NCI-H2171 (cell line): Measurements from ENCODE around the gene ALAS2.
"Not testable (repeated sequence)": the region's sequence is repeated elsewhere in the genome, so short reads cannot be mapped to it uniquely, and the experiment has no call there.

Source experiments
- DNase-seq: peaks from one replicate; lab custom pipeline; 2025; lab: John Stamatoyannopoulos, UW

The ALAS2 gene

DNA sequence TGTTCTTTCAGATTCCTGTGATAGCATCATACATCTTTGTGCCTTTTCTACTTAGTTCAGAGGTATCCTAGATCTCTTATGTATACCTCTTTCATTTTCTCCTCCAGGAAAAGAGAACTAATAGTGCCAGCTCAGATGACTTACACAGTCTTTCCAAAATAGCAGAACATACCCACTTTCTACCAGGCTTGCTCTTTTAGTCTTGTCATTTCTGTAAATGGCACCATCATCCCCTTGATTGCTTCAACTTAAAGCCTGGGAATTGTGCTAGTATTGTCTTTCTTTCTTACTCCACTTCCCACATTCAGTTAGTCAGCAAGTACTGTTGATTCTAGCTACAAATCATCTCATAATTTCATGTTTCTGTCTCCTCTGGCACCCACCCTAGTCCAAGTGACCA, 25.5 kb downstream of the ALAS2 start:
- no peak for DNase-seq

GRCh38 chrX:55004231-55004630, 26.5 kb downstream of the ALAS2 start:
- no peak for DNase-seq

GRCh38 chrX:54999717-55000598, 30.8 kb downstream of the ALAS2 start, which contains the start of gene APEX2:
APEX2 (plus strand) TSS chrX:55000363; CDS start chrX:55000423, 60 bp downstream.
- DNase-seq, result peak; percentile 79

DNA sequence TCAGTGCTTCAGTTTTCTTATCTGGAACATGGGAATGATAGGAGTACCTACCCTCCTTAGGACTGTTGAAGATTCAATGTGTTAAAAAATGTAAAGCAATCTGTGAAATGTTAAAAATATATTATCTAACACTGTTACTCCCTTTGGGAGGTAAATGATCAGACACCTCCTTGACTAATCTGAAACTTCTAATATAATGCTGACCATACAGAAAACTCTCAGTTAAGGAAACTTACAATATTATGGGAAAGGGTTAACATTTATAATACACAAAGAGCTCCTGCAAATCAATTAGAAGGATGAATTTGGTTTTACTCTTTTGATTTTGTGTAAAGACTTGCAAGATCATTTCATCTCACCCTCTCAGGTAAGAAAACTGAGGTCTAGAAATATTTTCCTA, 35.2 kb downstream of the ALAS2 start:
- DNase-seq, result no peak

- DNase-seq, result no peak
These were observed 36.0 kb downstream of the ALAS2 start for GRCh38 chrX:54994668-54995351.

GRCh38 chrX:54994099-54994498, 36.7 kb downstream of the ALAS2 start, which contains the start of gene PFKFB1:
PFKFB1 (minus strand) TSS chrX:54994188; CDS start chrX:54994007, 181 bp downstream.
- DNase-seq, result no peak

DNA sequence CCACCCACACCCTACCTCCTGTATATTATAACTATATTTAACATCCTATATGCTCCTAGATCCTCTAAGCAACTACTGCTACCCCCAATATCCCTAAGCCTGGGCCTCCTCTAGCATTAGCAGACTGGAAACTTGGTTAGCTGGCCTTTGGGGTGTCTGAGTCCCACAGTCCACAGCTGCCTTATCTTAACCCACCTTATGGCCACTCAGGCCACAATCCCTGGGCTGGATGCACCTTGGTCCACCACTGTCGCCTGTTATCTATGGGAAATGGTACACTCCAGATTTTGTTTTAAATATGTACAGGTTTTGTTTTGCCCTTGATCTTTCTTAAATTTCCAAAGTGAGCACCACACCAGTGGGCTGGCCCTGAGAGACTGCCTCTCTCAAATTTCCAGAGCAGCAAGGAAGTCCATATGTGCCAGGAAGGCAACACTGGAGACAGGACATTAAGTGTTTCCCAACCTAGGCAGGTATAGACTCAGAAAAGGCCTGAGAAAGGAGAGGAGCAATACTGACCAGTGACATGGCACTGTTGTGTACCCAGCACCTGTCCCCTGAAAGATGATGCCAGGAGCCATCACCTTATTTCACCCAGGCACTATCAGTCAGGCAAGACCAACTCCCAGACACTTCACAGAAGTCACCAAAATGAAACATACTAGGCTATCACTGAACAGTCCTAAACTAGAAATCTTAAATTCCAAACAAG, 37.7 kb downstream of the ALAS2 start:
- DNase-seq, result no peak

DNA sequence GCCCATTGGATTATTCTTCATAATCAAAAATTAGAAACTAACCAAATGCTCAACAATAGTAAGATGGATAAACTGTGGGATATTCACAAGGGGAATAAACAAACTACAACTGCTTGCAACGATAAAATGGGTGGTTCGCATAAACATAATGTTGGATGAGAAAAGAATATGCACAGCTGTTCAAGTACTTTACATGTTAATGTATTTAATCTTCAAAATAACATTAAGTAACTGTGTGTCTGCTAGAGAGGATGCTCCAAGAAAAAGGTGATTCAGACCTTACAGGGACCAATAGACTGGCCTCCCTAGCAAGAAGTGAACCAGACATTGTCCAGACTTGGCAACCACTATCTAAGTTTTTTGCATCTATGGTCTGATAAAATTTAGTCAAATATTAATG, 39.1 kb downstream of the ALAS2 start:
- DNase-seq, result no peak

DNA sequence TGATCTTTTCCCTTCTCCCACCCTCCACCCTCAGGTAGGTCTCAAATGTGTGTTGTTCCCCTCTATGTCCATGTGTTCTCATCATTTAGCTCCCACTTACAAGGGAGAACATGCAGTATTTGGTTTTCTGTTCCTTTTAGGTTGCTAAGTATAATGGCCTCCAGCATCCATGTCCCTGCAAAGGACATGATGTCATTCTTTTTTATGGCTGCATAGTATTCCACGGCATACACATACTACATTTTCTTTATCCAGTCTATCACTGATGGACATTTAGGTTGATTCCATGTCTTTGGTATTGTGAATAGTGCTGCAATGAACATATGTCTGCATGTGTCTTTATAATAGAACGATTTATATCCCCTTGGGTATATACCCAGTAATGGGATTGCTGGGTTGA, 47.5 kb downstream of the ALAS2 start:
- DNase-seq, result not testable (repeated sequence)

- no peak for DNase-seq
These were observed 50.4 kb downstream of the ALAS2 start for GRCh38 chrX:54980334-54980733.

GRCh38 chrX:54979432-54979831, 51.3 kb downstream of the ALAS2 start:
- no peak for DNase-seq

GRCh38 chrX:54978448-54978847, 52.3 kb downstream of the ALAS2 start:
- no peak for DNase-seq

GRCh38 chrX:54977387-54977786, 53.4 kb downstream of the ALAS2 start:
- DNase-seq, result no peak

- no peak for DNase-seq
These were observed 65.8 kb downstream of the ALAS2 start for GRCh38 chrX:54964766-54965497.

DNA sequence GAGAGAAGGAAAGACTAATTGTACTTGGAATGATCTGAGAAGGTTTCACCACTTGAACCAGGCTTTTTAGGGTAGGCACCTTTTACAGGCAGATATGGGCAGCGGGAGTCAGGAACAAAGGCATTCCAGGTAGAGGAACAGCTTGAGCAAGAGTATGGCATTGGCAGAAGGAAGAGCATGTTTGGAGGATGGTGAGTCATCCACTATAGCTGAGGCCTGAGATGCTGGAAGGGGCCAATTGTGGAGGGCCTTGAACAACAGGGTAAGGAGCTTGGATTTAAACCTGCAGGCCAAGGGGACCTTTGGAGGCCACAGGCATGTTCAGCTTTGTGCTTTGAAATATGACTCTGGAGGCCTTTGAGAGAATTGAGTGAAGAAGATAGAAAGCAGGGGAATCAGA, 69.0 kb downstream of the ALAS2 start:
- DNase-seq, result no peak
